SK-N-SH (cell line): ENCODE results near the gene NAMPT. TPM values are rescaled to one million over a fixed set of nuclear protein-coding genes. Genes with fewer than 3 reads are reported as not detected.

Experiments
- CTCF ChIA-PET: fragments of 300-600, 350-600 bp; formaldehyde crosslinking; extraction: SDS; loops from one replicate; lab custom pipeline; 2021; lab: Yijun Ruan, JAX
- POLR2A ChIA-PET: fragments of 350-600 bp; sonication (Branson Sonifier 250); formaldehyde crosslinking; extraction: SDS; loops from one replicate; lab custom pipeline; 2020; ENCODE audit warnings: antibody characterized with exemption, inconsistent platforms; lab: Yijun Ruan, JAX
- DNase-seq: peaks from one replicate; pipeline ENCODE4 v3.0.0; 2012
- H2AFZ ChIP-seq: fragments of 200-600 bp; sonication (generic); 2 replicates; pipeline ENCODE4 v1.8.1; 2016; ENCODE audit warnings: antibody characterized with exemption, mild to moderate bottlenecking, low read depth
- H3F3A ChIP-seq: fragments of 200-600 bp; sonication (generic); replicated peaks from 2 replicates; pipeline ENCODE3; 2016; ENCODE audit warnings: antibody characterized with exemption, mild to moderate bottlenecking; ENCODE audit not compliant: insufficient read depth
- H3K27ac ChIP-seq, 2 experiments: fragments of 200-500 bp in 1 of 2; fragments of 200-600 bp in 1 of 2; sonication (Bioruptor generic) in 1 of 2; sonication (generic), shearing (Covaris generic) in 1 of 2; 2 replicates each; pipeline versions ENCODE4 v1.5.1 to v1.6.1; 2014 to 2016; ENCODE audit warnings: low read depth in 2 of 2, inconsistent platforms in 1 of 2, low read length in 1 of 2, mild to moderate bottlenecking in 1 of 2, mixed read lengths in 1 of 2
- H3K27me3 ChIP-seq: fragments of 200-600 bp; sonication (generic), shearing (Covaris generic); 2 replicates; pipeline ENCODE4 v1.6.1; 2016; ENCODE audit warnings: mixed run types; ENCODE audit not compliant: insufficient read depth
- H3K36me3 ChIP-seq, 2 experiments: fragments of 200-500 bp in 1 of 2; fragments of 200-600 bp in 1 of 2; sonication (Bioruptor generic) in 1 of 2; sonication (generic) in 1 of 2; replicated peaks in 1 of 2; 2 replicates each; pipeline versions ENCODE3 to v1.5.1; 2014 to 2016; ENCODE audit warnings: low read length in 1 of 2, mild to moderate bottlenecking in 1 of 2; ENCODE audit not compliant: insufficient read depth in 2 of 2, control insufficient read depth in 1 of 2
- H3K4me1 ChIP-seq, 2 experiments: fragments of 200-500 bp in 1 of 2; fragments of 200-600 bp in 1 of 2; sonication (Bioruptor generic) in 1 of 2; sonication (generic), shearing (Covaris generic) in 1 of 2; 2 replicates each; pipeline versions ENCODE4 v1.5.1 to v1.6.1; 2014 to 2016; ENCODE audit warnings: low read depth in 1 of 2, low read length in 1 of 2, mixed run types in 1 of 2; ENCODE audit not compliant: insufficient read depth in 2 of 2, control insufficient read depth in 1 of 2
- H3K4me2 ChIP-seq: fragments of 200-600 bp; sonication (generic), shearing (Covaris generic); 2 replicates; pipeline ENCODE4 v1.6.1; 2017; ENCODE audit warnings: mixed run types
- H3K4me3 ChIP-seq, 2 experiments: fragments of 200-500 bp in 1 of 2; fragments of 200-600 bp in 1 of 2; sonication (Bioruptor generic) in 1 of 2; sonication (generic), shearing (Covaris generic) in 1 of 2; 2 replicates each; pipeline versions ENCODE4 v1.5.1 to v1.8.1; 2014 to 2016; ENCODE audit warnings: low read depth in 2 of 2, inconsistent platforms in 1 of 2, low read length in 1 of 2, mild to moderate bottlenecking in 1 of 2, mixed read lengths in 1 of 2, moderate library complexity in 1 of 2
- H3K79me2 ChIP-seq: fragments of 200-600 bp; sonication (generic); 2 replicates; pipeline ENCODE4 v1.8.1; 2017; ENCODE audit warnings: mild to moderate bottlenecking; ENCODE audit not compliant: insufficient read depth
- H3K9ac ChIP-seq: fragments of 200-600 bp; sonication (generic); 2 replicates; pipeline ENCODE4 v1.6.1; 2017; ENCODE audit warnings: mixed run types
- H3K9me2 ChIP-seq: fragments of 200-600 bp; sonication (generic); 2 replicates; pipeline ENCODE4 v1.6.1; 2017; ENCODE audit warnings: mixed run types
- H3K9me3 ChIP-seq: fragments of 200-600 bp; sonication (generic); 2 replicates; pipeline ENCODE4 v1.6.1; 2017; ENCODE audit warnings: mixed run types, mild to moderate bottlenecking, moderate library complexity
- H4K20me1 ChIP-seq: fragments of 200-600 bp; sonication (generic); 2 replicates; pipeline ENCODE4 v1.6.1; 2017; ENCODE audit warnings: mild to moderate bottlenecking, mixed run types; ENCODE audit not compliant: insufficient read depth
- CHD2 ChIP-seq: fragments of 150-350 bp; IDR thresholded peaks from 2 replicates; pipeline ENCODE4 v1.6.1; 2018; ENCODE audit warnings: low read length; ENCODE audit not compliant: partially characterized antibody
- ELF1 ChIP-seq: IDR thresholded peaks from 2 replicates; pipeline ENCODE4 v1.4.0; 2012
- EP300 ChIP-seq, 2 experiments: IDR thresholded peaks; 2 replicates each; pipeline versions ENCODE4 v1.4.0 to v1.6.1; 2012; ENCODE audit warnings: borderline replicate concordance in 1 of 2, low read depth in 1 of 2, low read length in 1 of 2
- GABPA ChIP-seq: IDR thresholded peaks from 2 replicates; pipeline ENCODE4 v1.4.0; 2012; ENCODE audit warnings: low read depth, mild to moderate bottlenecking
- IRF3 ChIP-seq: fragments of 150-350 bp; IDR thresholded peaks from 2 replicates; pipeline ENCODE4 v1.6.1; 2016; ENCODE audit warnings: mild to moderate bottlenecking, low read depth, low read length
- MXI1 ChIP-seq: IDR thresholded peaks from 2 replicates; pipeline ENCODE4 v1.6.1; 2012; ENCODE audit warnings: mild to moderate bottlenecking, low read depth, low read length, improper control_type of control experiment
- POLR2AphosphoS5 ChIP-seq: IDR thresholded peaks from 2 replicates; pipeline ENCODE4 v1.6.1; 2012; ENCODE audit warnings: low read depth, low read length
- REST ChIP-seq: IDR thresholded peaks from 2 replicates; pipeline ENCODE4 v1.6.1; 2012; ENCODE audit warnings: mild to moderate bottlenecking, low read depth, low read length, moderate library complexity
- RFX5 ChIP-seq: IDR thresholded peaks from 2 replicates; pipeline ENCODE4 v1.6.1; 2012; ENCODE audit warnings: mild to moderate bottlenecking, improper control_type of control experiment, low read length
- SIN3A ChIP-seq: IDR thresholded peaks from 2 replicates; pipeline ENCODE4 v1.6.1; 2012; ENCODE audit warnings: low read depth, mild to moderate bottlenecking, low read length, moderate library complexity, borderline replicate concordance
- SMC3 ChIP-seq: IDR thresholded peaks from 2 replicates; pipeline ENCODE4 v1.6.1; 2012; ENCODE audit warnings: low read depth, low read length, improper control_type of control experiment
- TEAD4 ChIP-seq: IDR thresholded peaks from 2 replicates; pipeline ENCODE4 v1.4.0; 2012; ENCODE audit warnings: mild to moderate bottlenecking, borderline replicate concordance; ENCODE audit not compliant: insufficient read depth
- WGBS: methylation state at CpG from one replicate; pipeline ENCODE4 v1.1.6; 2017; ENCODE audit warnings: low lambda C conversion rate; 5-methylcytosine and 5-hydroxymethylcytosine counted together
- polyA plus RNA-seq, 3 experiments: library from polyadenylated mRNA; depleted of rRNA; stranded (reverse); fragments of >200 nt; gene quantifications; 2 replicates each; pipeline ENCODE4 v1.2.3, GENCODE V29; 2012
- TF ChIP-seq, protein P1 (sequence below): IDR thresholded peaks from 2 replicates; pipeline ENCODE4 v1.4.0; 2012; ENCODE audit warnings: low read depth
- TF ChIP-seq, protein P2 (sequence below): IDR thresholded peaks from 2 replicates; pipeline ENCODE4; 2012

NAMPT gene
- polyA plus RNA-seq, 1 of the 3 experiments (the other 2 are of a cell fraction): 20.1 TPM

GRCh38 chr7:106224797-106225196 lies 60.0 kb downstream of the NAMPT start:
- TF ChIP-seq REST (no peak), MXI1 (no peak), GABPA (no peak), CHD2 (no peak), IRF3 (no peak), TEAD4 (no peak)
- TF ChIP-seq, protein P1, sequence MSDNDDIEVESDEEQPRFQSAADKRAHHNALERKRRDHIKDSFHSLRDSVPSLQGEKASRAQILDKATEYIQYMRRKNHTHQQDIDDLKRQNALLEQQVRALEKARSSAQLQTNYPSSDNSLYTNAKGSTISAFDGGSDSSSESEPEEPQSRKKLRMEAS: no peak
- TF ChIP-seq, protein P2, sequence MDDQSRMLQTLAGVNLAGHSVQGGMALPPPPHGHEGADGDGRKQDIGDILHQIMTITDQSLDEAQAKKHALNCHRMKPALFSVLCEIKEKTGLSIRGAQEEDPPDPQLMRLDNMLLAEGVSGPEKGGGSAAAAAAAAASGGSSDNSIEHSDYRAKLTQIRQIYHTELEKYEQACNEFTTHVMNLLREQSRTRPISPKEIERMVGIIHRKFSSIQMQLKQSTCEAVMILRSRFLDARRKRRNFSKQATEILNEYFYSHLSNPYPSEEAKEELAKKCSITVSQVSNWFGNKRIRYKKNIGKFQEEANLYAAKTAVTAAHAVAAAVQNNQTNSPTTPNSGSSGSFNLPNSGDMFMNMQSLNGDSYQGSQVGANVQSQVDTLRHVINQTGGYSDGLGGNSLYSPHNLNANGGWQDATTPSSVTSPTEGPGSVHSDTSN: no peak
- TF ChIP-seq, all 33 proteins: peak for 0
- Histone ChIP-seq H3K27me3 (no peaks in the 10 kb centered on the region), H3K9me2 (no peaks in the 10 kb centered on the region), H3K27ac (no peak overlapping the region), H3K4me1 (peaks cover 0 to 3% of the 10 kb centered on the region in 2 experiments; a peak in 1 of 4 replicates), H4K20me1 (no peaks in the 10 kb centered on the region), H3F3A (peaks cover 4% of the 10 kb centered on the region), H2AFZ (no peak overlapping the region), H3K4me3 (no peak overlapping the region), H3K4me2 (no peak overlapping the region), H3K36me3 (no peaks in the 10 kb centered on the region), H3K9me3 (no peaks in the 10 kb centered on the region), H3K79me2 (no peaks in the 10 kb centered on the region), H3K9ac (no peak overlapping the region)
- WGBS: 94% methylated on average over 6 of the region's 6 CpGs
- ChIA-PET CTCF (interaction anchor here (0.9 to 3.2 kb wide), 4 partner anchors 17 to 237 kb away, joined by 3 to 16 read pairs (median 4); no protein-coding TSS in a partner anchor), POLR2A (no interaction called here)
- no peak for DNase-seq

- no peak for DNase-seq
- H4K20me1 ChIP-seq: no peaks in the 10 kb centered on the region
- no peak overlapping the region for H3K4me2 ChIP-seq
- H3K27me3 ChIP-seq: no peaks in the 10 kb centered on the region
- CTCF ChIA-PET: interaction anchor here (0.9 to 3.2 kb wide), 4 partner anchors 8 to 239 kb away, joined by 3 to 16 read pairs (median 3); no protein-coding TSS in a partner anchor
- no peaks in the 10 kb centered on the region for H3K9me3 ChIP-seq
- WGBS: 96% methylated on average over 4 of the region's 4 CpGs
- no peaks in the 10 kb centered on the region for H3K36me3 ChIP-seq
- peaks cover 4% of the 10 kb centered on the region for H3F3A ChIP-seq
- H3K9me2 ChIP-seq: no peaks in the 10 kb centered on the region
- H3K9ac ChIP-seq: no peak overlapping the region
- no peaks in the 10 kb centered on the region for H3K79me2 ChIP-seq
- POLR2A ChIA-PET: no interaction called here
- no peak overlapping the region for H2AFZ ChIP-seq
- H3K4me3 ChIP-seq: no peak overlapping the region
- no peak overlapping the region for H3K27ac ChIP-seq
- H3K4me1 ChIP-seq: peaks cover 0 to 3% of the 10 kb centered on the region in 2 experiments; a peak in 1 of 4 replicates
- no peak for TF ChIP-seq REST
- TF ChIP-seq SMC3: no peak
- no peak for TF ChIP-seq ELF1
- TF ChIP-seq TEAD4: no peak
- TF ChIP-seq SIN3A: no peak
- TF ChIP-seq, protein P1: no peak
- TF ChIP-seq IRF3: no peak
- TF ChIP-seq RFX5: no peak
- no peak for TF ChIP-seq POLR2AphosphoS5
- no peak for TF ChIP-seq EP300 (IDR thresholded peaks at IDR 0.05; ENCODE audit: borderline replicate concordance in 1 of 2, low read depth in 1 of 2, low read length in 1 of 2)
Observed at GRCh38 chr7:106223156-106223555, 61.6 kb downstream of the NAMPT start.
